Ishikawa (cell line): Measurements from ENCODE around the gene SEMA3A.

Source experiments
- CEBPB ChIP-seq: IDR thresholded peaks from 2 replicates; pipeline ENCODE4 v1.6.1; 2012
- CREB1 ChIP-seq: IDR thresholded peaks from 2 replicates; pipeline ENCODE4 v1.6.1; 2012; ENCODE audit warnings: low read depth
- EGR1 ChIP-seq: IDR thresholded peaks from 2 replicates; pipeline ENCODE4 v1.6.1; 2012
- EP300 ChIP-seq: IDR thresholded peaks from 2 replicates; pipeline ENCODE4 v1.6.1; 2012; ENCODE audit warnings: borderline replicate concordance
- FOXM1 ChIP-seq: IDR thresholded peaks from 2 replicates; pipeline ENCODE4 v1.6.1; 2012; ENCODE audit warnings: low read depth, borderline replicate concordance
- MAX ChIP-seq: IDR thresholded peaks from 2 replicates; pipeline ENCODE4 v1.6.1; 2012
- NFIC ChIP-seq: IDR thresholded peaks from 2 replicates; pipeline ENCODE4 v1.6.1; 2012
- RAD21 ChIP-seq: IDR thresholded peaks from 2 replicates; pipeline ENCODE4 v1.6.1; 2012; ENCODE audit warnings: low read depth
- REST ChIP-seq: IDR thresholded peaks from 2 replicates; pipeline ENCODE4 v1.6.1; 2012; ENCODE audit warnings: low read depth, mild to moderate bottlenecking
- TAF1 ChIP-seq: IDR thresholded peaks from 2 replicates; pipeline ENCODE4 v1.6.1; 2012; ENCODE audit warnings: low read depth, mild to moderate bottlenecking
- TCF12 ChIP-seq: IDR thresholded peaks from 2 replicates; pipeline ENCODE4 v1.6.1; 2012; ENCODE audit warnings: low read depth
- TEAD4 ChIP-seq: IDR thresholded peaks from 2 replicates; pipeline ENCODE4 v1.6.1; 2012
- USF1 ChIP-seq: IDR thresholded peaks from 2 replicates; pipeline ENCODE4 v1.6.1; 2012
- YY1 ChIP-seq: IDR thresholded peaks from 2 replicates; pipeline ENCODE4 v1.6.1; 2012; ENCODE audit warnings: low read depth
- ZBTB7A ChIP-seq: IDR thresholded peaks from 2 replicates; pipeline ENCODE4 v1.6.1; 2012; ENCODE audit warnings: low read depth

Gene SEMA3A

GRCh38 chr7:84136336-84136735 lies 58.3 kb downstream of the SEMA3A start:
- no peak for TF ChIP-seq TCF12
- TF ChIP-seq TAF1, result no peak
- no peak for TF ChIP-seq ZBTB7A
- TF ChIP-seq EP300, result no peak
- no peak for TF ChIP-seq CEBPB
- no peak for TF ChIP-seq NFIC
- TF ChIP-seq CREB1, result no peak
- TF ChIP-seq TEAD4, result no peak
- TF ChIP-seq RAD21, result no peak
- no peak for TF ChIP-seq USF1
- no peak for TF ChIP-seq REST
- no peak for TF ChIP-seq EGR1
- no peak for TF ChIP-seq FOXM1
- TF ChIP-seq MAX, result no peak
- no peak for TF ChIP-seq YY1

- TF ChIP-seq ZBTB7A, result no peak
- TF ChIP-seq FOXM1, result no peak
- no peak for TF ChIP-seq TAF1
- TF ChIP-seq TCF12, result no peak
- TF ChIP-seq TEAD4, result no peak
- TF ChIP-seq RAD21, result no peak
- TF ChIP-seq EP300, result no peak
Measured at GRCh38 chr7:84134169-84134568, 60.4 kb downstream of the SEMA3A start.

- no peak for TF ChIP-seq RAD21
- no peak for TF ChIP-seq CEBPB
- TF ChIP-seq REST, result no peak
- TF ChIP-seq EGR1, result no peak
- no peak for TF ChIP-seq TEAD4
- no peak for TF ChIP-seq CREB1
- TF ChIP-seq TAF1, result no peak
- no peak for TF ChIP-seq FOXM1
- no peak for TF ChIP-seq EP300
- no peak for TF ChIP-seq YY1
- TF ChIP-seq MAX, result no peak
- no peak for TF ChIP-seq USF1
- TF ChIP-seq NFIC, result no peak
- no peak for TF ChIP-seq ZBTB7A
- no peak for TF ChIP-seq TCF12
Measured at GRCh38 chr7:84125654-84126053, 68.9 kb downstream of the SEMA3A start.

- TF ChIP-seq FOXM1 (no peak), CREB1 (no peak), USF1 (no peak)
Measured at GRCh38 chr7:84123965-84124547, 70.5 kb downstream of the SEMA3A start.

GRCh38 chr7:84122582-84123360 lies 71.8 kb downstream of the SEMA3A start:
- 0 out of 2 replicates have a peak, but pooled peaks have one; percentile 25 for TF ChIP-seq TEAD4
- no peak for TF ChIP-seq RAD21
- TF ChIP-seq EP300, result 0 out of 2 replicates have a peak, but pooled peaks have one; percentile 25
